OCI-LY7 (cell line): ENCODE measurements around the gene ZNF850. TPM values are rescaled to one million over a fixed set of nuclear protein-coding genes. Genes with fewer than 3 reads are reported as not detected.
"Not testable (repeated sequence)": the region's sequence is repeated elsewhere in the genome, so short reads cannot be mapped to it uniquely, and the experiment has no call there.

ENCODE experiments used
- BruUV-seq: library from RNA; stranded (reverse); fragments of 400-500 nt; replicated peaks from 2 replicates; lab custom pipeline; 2021; lab: Mats Ljungman, UMichigan
- CTCF ChIA-PET: fragments of 300-600 bp; sonication (Branson Sonifier 250); formaldehyde crosslinking; loops from one replicate; lab custom pipeline; 2022; ENCODE audit warnings: antibody characterized with exemption; ENCODE audit not compliant: unreplicated experiment; lab: Charles Lee
- POLR2A ChIA-PET: fragments of 300-600 bp; sonication (Branson Sonifier 250); formaldehyde crosslinking; loops from one replicate; lab custom pipeline; 2022; ENCODE audit warnings: antibody characterized with exemption; lab: Charles Lee
- DNase-seq: peaks from one replicate; pipeline ENCODE4 v3.0.0-alpha.2; 2015; ENCODE audit warnings: low spot score
- H2AFZ ChIP-seq: fragments of 200-600 bp; sonication (generic), shearing (Covaris generic); 2 replicates; pipeline ENCODE4 v1.6.1; 2014; ENCODE audit warnings: mild to moderate bottlenecking, antibody characterized with exemption, low read length, moderate library complexity
- H3K27ac ChIP-seq: fragments of 200-600 bp; sonication (generic); 2 replicates; pipeline ENCODE4 v1.5.1; 2014; ENCODE audit warnings: mixed run types, low read depth, mild to moderate bottlenecking, moderate library complexity, low read length, inconsistent platforms; ENCODE audit not compliant: poor library complexity, severe bottlenecking
- H3K36me3 ChIP-seq: fragments of 200-600 bp; sonication (generic); 2 replicates; pipeline ENCODE4 v1.6.1; 2014; ENCODE audit warnings: mild to moderate bottlenecking, antibody characterized with exemption, low read length, moderate library complexity, mixed read lengths; ENCODE audit not compliant: insufficient read depth
- H3K4me1 ChIP-seq: fragments of 200-600 bp; sonication (generic); 2 replicates; pipeline ENCODE4 v1.5.1; 2014; ENCODE audit warnings: mild to moderate bottlenecking, low read length; ENCODE audit not compliant: insufficient read depth, poor library complexity, severe bottlenecking
- H3K4me2 ChIP-seq: fragments of 200-600 bp; sonication (generic); 2 replicates; pipeline ENCODE4 v1.6.1; 2014; ENCODE audit warnings: mild to moderate bottlenecking, low read length
- H3K4me3 ChIP-seq: fragments of 200-600 bp; sonication (generic); 2 replicates; pipeline ENCODE4 v1.5.1; 2014; ENCODE audit warnings: mild to moderate bottlenecking, low read depth, low read length; ENCODE audit not compliant: poor library complexity, severe bottlenecking
- H3K79me2 ChIP-seq: fragments of 200-600 bp; sonication (generic); 2 replicates; pipeline ENCODE4 v1.6.1; 2016; ENCODE audit warnings: low read depth, mild to moderate bottlenecking, low read length, moderate library complexity, mixed read lengths; ENCODE audit not compliant: insufficient read depth
- H3K9me2 ChIP-seq: fragments of 200-600 bp; sonication (generic); 2 replicates; pipeline ENCODE4 v1.6.1; 2016; ENCODE audit warnings: mild to moderate bottlenecking, low read length, mixed read lengths; ENCODE audit not compliant: insufficient read depth
- H3K9me3 ChIP-seq: fragments of 200-600 bp; sonication (generic); 2 replicates; pipeline ENCODE4 v1.6.1; 2014; ENCODE audit warnings: mild to moderate bottlenecking, mixed run types, low read length, mixed read lengths
- H4K20me1 ChIP-seq: fragments of 200-600 bp; sonication (generic); 2 replicates; pipeline ENCODE4 v1.6.1; 2014; ENCODE audit warnings: mild to moderate bottlenecking, antibody characterized with exemption, low read length, moderate library complexity, mixed read lengths; ENCODE audit not compliant: insufficient read depth
- EZH2phosphoT487 ChIP-seq: fragments of 200-600 bp; sonication (generic); IDR thresholded peaks from 2 replicates; pipeline ENCODE4 v1.6.1; 2018; ENCODE audit warnings: low read depth, borderline replicate concordance, mild to moderate bottlenecking, mixed run types, antibody characterized with exemption, low read length, moderate library complexity, mixed read lengths
- intact Hi-C: fragments of 100-400 bp; cut with micrococcal nuclease; formaldehyde crosslinking; loops from one replicate; pipeline ENCODE4 v1.10.0; 2022; ENCODE audit not compliant: unreplicated experiment
- total RNA-seq, 2 experiments: library from RNA; depleted of rRNA in 1 of 2; stranded (reverse); fragments of >200 nt in 1 of 2; shearing (Covaris generic) in 1 of 2; gene quantifications; 2 replicates each; pipeline ENCODE4 v1.2.3, GENCODE V29; 2014 to 2022
- TF ChIP-seq, protein P1 (sequence below): fragments of 200-600 bp; sonication (generic); conservative IDR thresholded peaks from 2 replicates; pipeline ENCODE4 v1.5.1; 2014; ENCODE audit warnings: mild to moderate bottlenecking, antibody characterized with exemption, low read length, moderate library complexity, mixed read lengths

The ZNF850 gene
- total RNA-seq, 2 experiments from 2014 or later = 8.4 to 10.6 TPM

DNA sequence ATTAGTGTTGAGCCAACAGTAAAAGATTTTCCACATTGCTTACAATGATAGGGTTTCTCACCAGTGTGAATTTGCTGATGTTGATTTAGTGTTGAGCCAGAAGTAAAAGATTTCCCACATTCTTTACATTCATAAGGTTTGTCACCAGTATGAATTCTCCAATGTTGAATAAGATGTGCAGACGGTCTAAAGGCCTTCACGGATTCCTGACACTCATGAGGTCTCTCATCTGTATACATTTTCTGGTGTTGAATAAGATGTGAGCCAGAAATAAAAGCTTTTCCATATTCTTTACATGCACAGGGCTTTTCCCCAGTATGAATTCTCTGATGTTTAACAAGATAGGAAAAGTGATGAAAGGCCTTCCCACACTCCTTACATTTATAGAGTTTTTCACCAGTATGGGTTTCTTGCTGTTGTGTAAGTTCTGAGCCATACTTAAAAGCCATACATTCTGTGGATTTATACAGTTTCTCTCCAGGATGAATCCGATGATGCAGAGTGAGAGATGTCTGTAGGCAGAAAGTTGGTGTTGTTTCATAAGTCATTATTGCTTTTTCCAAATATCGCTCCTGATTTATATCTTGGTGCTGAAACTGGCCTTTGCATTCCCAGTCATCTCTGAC lies 22.4 kb downstream of the ZNF850 start:
- ChIA-PET POLR2A (no interaction called here), CTCF (no interaction called here)
- H2AFZ ChIP-seq = no peak overlapping the region
- TF ChIP-seq, protein P1, sequence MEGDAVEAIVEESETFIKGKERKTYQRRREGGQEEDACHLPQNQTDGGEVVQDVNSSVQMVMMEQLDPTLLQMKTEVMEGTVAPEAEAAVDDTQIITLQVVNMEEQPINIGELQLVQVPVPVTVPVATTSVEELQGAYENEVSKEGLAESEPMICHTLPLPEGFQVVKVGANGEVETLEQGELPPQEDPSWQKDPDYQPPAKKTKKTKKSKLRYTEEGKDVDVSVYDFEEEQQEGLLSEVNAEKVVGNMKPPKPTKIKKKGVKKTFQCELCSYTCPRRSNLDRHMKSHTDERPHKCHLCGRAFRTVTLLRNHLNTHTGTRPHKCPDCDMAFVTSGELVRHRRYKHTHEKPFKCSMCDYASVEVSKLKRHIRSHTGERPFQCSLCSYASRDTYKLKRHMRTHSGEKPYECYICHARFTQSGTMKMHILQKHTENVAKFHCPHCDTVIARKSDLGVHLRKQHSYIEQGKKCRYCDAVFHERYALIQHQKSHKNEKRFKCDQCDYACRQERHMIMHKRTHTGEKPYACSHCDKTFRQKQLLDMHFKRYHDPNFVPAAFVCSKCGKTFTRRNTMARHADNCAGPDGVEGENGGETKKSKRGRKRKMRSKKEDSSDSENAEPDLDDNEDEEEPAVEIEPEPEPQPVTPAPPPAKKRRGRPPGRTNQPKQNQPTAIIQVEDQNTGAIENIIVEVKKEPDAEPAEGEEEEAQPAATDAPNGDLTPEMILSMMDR = no peak
- TF ChIP-seq EZH2phosphoT487 = no peak
- H3K4me2 ChIP-seq = no peak overlapping the region
- no peaks in the 10 kb centered on the region for H3K9me2 ChIP-seq
- H4K20me1 ChIP-seq = no peaks in the 10 kb centered on the region
- DNase-seq = no peak
- intact Hi-C loops = no loop called here
- no peak overlapping the region for H3K27ac ChIP-seq
- H3K79me2 ChIP-seq = no peaks in the 10 kb centered on the region
- peaks cover 97% of the 10 kb centered on the region for H3K36me3 ChIP-seq
- H3K4me1 ChIP-seq = no peaks in the 10 kb centered on the region
- peaks cover 70% of the 10 kb centered on the region for H3K9me3 ChIP-seq
- no TSS peak for BruUV-seq
- no peak overlapping the region for H3K4me3 ChIP-seq

GRCh38 chr19:36749613-36750012 lies 23.0 kb downstream of the ZNF850 start:
- Histone ChIP-seq H3K9me3 (peaks cover 70% of the 10 kb centered on the region), H3K36me3 (peaks cover 95% of the 10 kb centered on the region)
- H4K20me1 ChIP-seq, DNase-seq, CTCF ChIA-PET, H3K79me2 ChIP-seq, BruUV-seq, H3K27ac ChIP-seq, H3K9me2 ChIP-seq, intact Hi-C loops, H2AFZ ChIP-seq, H3K4me2 ChIP-seq, H3K4me1 ChIP-seq, POLR2A ChIA-PET, H3K4me3 ChIP-seq: not testable (repeated sequence)

GRCh38 chr19:36748431-36749275 lies 24.0 kb downstream of the ZNF850 start:
- Histone ChIP-seq H3K4me1 (no peaks in the 10 kb centered on the region), H3K9me2 (no peaks in the 10 kb centered on the region), H3K9me3 (peaks cover 64% of the 10 kb centered on the region), H3K36me3 (peaks cover 86% of the 10 kb centered on the region), H2AFZ (no peak overlapping the region), H3K4me2 (no peak overlapping the region), H3K4me3 (no peak overlapping the region), H4K20me1 (no peaks in the 10 kb centered on the region), H3K27ac (no peak overlapping the region), H3K79me2 (no peaks in the 10 kb centered on the region)
- CTCF ChIA-PET = no interaction called here
- DNase-seq = no peak
- intact Hi-C loops = no loop called here
- POLR2A ChIA-PET = no interaction called here
- TF ChIP-seq EZH2phosphoT487 = no peak
- TF ChIP-seq, protein P1 = no peak
- TSS peak; percentile 21 for BruUV-seq
